ENCODE measurements around the gene BRAT1.
"Not testable (repeated sequence)": the region's sequence is repeated elsewhere in the genome, so short reads cannot be mapped to it uniquely, and the experiment has no call there.

The BRAT1 gene

DNA sequence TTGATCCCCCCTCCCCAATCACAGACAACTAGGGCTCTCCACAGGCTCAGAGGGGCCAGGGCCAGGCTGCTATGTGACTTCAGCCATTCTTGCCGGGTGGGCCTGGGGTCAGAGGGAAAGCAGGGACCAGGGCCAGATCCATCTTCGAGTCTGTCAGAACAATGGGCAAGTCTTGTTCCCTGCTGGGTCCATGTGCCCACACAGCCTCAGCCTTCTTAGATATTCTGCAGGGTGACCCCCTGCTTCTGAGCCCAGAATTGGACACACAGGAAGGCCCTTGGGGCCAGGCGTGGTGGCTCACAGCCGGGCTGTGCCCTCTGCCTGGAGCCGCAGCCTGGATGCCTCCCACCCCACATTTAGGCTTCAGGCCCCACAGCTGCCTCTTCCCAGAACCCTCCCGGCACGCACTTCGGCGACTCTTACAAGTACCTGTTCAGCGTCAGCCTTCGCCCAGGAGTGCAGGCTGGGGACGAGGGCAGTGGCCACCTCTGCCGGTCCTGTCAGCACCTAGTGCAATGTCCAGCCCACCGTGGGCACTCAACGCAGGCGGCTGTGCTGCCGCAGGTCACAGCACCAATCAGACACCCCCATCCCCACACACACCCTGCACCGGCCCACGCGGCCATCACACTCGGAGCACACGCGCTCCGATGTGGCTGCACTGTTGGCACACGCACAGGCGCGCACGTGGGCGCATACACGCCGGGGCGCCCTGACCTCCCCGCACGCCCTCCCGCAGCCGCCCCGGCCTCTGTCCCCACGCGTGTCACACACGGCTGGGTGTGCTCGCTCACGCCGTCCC, 24.1 kb downstream of the BRAT1 start:
- H3K4me3 ChIP-seq (ENCODE audit: low read depth, low read length); DNase-seq (ENCODE audit: low read depth): not testable (repeated sequence)

DNA sequence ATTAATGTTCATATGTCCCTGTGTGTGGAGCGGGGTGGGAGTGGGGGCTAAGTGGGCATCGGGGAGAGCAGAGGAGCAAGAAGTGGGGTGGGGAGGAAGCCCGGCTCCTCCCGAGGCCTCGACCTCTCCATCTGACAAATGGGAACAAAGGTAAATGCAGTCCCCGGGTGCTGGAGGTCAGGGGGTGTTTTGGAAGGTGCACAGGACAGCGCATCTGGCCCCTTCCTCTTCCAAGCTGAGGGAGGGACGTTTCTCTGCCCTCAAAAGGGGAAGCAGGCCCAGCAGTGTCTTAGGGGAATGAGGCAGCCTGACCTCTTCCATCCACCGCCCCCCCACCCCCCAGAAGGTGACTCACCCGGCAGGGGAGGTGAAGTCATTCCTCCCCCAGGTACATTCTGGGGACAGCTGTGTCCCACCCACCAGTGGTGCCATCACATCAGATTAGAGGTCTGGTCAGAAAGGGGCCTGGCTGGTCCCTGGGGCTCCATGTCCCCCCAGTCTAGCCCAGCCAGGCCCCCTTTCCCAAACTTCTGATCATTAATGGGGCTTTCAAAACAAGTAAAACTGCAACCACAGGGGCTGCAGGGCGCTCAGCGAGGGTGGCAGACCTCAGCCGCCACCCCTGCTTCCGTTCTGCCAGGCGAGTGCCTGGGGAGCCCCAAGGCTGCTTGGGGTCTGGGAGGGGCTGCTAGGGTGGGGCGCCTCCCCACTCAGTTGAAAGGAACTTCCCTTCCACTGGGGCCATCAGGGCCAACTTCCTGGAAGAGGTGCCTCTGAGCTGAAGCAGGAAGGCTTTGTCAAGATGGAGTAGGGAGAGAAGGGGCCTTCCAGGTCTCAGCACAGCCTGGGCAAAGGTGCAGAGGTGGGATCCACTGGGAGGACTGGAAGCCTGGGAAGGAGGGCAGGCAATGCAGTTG, 25.0 kb downstream of the BRAT1 start:
- no peak overlapping the region for H3K4me3 ChIP-seq (ENCODE audit: low read depth, low read length)
- TF ChIP-seq, protein P1, sequence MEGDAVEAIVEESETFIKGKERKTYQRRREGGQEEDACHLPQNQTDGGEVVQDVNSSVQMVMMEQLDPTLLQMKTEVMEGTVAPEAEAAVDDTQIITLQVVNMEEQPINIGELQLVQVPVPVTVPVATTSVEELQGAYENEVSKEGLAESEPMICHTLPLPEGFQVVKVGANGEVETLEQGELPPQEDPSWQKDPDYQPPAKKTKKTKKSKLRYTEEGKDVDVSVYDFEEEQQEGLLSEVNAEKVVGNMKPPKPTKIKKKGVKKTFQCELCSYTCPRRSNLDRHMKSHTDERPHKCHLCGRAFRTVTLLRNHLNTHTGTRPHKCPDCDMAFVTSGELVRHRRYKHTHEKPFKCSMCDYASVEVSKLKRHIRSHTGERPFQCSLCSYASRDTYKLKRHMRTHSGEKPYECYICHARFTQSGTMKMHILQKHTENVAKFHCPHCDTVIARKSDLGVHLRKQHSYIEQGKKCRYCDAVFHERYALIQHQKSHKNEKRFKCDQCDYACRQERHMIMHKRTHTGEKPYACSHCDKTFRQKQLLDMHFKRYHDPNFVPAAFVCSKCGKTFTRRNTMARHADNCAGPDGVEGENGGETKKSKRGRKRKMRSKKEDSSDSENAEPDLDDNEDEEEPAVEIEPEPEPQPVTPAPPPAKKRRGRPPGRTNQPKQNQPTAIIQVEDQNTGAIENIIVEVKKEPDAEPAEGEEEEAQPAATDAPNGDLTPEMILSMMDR (conservative IDR thresholded peaks at IDR 0.05; ENCODE audit: low read depth, low read length): no peak
- DNase-seq (ENCODE audit: low read depth): no peak

DNA sequence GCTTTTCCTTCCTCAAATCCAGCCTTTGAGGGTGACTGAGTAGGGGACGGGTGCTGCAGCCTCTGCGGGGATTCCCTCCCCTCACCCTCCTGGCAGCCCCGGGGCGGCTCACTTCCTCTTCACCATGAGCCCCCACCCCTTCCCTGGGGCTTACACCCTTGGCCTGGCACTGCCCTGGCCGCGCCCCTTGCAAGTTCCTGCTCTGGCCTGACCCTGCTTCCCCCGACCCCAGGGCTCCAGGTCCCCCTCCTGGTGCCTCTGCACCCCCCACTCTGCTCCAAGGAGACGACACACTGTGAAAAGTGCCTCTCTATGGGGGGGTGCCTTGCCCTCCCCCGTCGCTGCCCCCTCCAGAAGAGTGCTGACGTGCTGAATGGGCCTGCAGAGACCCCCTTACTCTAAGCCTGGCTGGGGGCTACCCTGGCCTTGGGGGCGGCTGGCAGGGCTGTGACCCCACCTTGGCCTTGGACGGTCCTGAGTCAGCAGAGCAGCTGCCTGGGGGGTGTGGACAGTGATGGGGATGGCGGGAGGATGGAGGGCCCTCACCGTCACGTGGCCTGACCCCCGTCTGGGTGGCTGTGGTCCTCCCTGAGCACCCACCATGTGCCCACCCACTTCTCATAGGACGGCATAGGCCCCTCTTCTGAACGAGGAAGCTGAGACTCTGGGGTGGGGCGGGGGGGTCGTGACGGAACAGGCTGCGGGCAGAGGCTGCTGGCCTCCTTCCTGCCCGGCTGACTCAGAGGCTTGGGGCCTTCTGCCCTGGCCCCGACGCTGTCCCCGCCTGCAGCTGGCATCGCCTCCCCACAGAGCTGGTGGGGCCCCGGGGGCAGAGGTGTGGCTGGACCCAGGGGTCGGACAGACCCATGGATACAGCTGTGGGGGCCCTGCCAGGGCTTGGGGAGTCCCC, 25.9 kb downstream of the BRAT1 start:
- H3K4me3 ChIP-seq (ENCODE audit: low read depth, low read length): no peak overlapping the region
- TF ChIP-seq, protein P1 (conservative IDR thresholded peaks at IDR 0.05; ENCODE audit: low read depth, low read length): no peak
- DNase-seq (ENCODE audit: low read depth): no peak

DNA sequence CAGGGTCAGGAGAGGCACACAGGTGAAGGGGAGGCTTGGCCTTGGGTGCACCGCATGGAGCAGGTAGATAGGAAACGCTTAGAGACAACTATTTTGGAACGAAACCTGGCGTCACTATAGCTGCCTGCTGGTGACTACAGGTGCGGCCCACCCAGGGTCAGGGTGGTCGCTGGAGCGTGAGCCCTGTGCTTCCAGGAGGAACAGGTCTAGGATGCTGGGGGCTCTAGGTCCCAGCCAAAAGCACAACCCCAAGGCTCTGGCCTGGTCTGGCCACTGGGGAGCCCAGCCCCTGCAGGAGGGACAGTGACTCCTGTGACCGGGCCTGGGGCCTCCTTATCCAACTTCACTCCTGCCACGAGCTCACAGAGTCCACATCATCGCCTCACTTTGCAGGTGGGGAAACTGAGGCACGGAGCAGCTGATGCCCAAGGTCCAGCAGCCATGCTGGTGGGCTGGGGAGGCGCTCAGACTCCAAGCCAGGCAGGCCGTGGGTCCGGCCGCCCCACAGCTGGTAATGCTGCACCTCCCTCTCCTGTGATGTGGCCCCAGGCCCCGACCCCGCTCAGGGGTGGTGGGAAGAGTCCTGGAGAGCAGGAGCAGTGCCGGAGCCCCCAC, 26.7 kb downstream of the BRAT1 start:
- TF ChIP-seq, protein P1 (conservative IDR thresholded peaks at IDR 0.05; ENCODE audit: low read depth, low read length): no peak
- DNase-seq (ENCODE audit: low read depth): no peak
- no peak overlapping the region for H3K4me3 ChIP-seq (ENCODE audit: low read depth, low read length)

DNA sequence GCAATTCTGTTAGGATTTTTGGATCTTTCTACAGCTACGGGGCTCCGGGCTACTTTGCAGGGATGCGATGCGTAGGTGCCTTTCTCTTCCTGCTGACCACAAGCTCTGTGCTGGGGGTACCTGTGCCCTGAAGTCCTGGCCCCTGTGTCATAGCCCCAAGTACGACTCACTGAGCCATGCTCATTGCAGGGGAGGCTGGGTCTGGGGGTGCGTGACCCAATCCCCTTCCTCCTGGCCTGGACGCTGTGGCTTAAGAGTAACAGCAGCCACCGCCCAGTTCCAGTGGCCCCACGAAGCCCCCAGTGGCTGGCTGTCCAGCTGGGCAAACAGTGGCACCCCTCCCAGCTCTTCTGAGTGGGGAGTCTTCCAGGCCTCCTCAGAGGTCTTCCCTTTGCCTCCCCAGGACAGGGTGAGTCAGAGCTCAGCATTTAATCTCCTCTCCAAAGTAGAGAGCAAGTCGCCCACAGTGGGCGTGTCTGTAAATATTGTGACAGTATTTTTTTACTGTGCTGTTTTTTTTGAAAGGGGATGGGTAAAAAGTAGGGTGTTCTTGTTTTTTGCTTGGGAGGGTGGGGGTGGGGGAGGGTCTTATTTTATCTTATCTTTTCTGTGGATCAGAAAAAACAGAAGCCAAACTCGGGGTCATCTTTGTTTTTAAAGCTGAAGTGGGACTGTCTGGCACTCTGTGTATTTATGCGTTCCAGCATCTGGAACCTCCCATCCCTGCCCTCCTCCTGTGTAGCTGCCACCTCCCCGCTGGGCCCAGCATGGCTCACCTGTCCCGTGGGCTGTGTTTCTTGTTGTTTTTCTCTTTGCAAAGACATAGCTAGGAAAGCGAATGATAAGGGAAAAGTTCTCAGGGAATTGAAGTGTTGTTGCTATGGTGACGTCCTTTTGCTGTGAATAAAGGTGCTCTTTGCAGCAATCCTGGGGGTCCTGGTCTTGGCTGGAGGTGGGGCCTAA, 27.5 kb downstream of the BRAT1 start:
- no peak overlapping the region for H3K4me3 ChIP-seq (ENCODE audit: low read depth, low read length)
- DNase-seq (ENCODE audit: low read depth): peak; percentile 65
- TF ChIP-seq, protein P1 (conservative IDR thresholded peaks at IDR 0.05; ENCODE audit: low read depth, low read length): no peak

DNA sequence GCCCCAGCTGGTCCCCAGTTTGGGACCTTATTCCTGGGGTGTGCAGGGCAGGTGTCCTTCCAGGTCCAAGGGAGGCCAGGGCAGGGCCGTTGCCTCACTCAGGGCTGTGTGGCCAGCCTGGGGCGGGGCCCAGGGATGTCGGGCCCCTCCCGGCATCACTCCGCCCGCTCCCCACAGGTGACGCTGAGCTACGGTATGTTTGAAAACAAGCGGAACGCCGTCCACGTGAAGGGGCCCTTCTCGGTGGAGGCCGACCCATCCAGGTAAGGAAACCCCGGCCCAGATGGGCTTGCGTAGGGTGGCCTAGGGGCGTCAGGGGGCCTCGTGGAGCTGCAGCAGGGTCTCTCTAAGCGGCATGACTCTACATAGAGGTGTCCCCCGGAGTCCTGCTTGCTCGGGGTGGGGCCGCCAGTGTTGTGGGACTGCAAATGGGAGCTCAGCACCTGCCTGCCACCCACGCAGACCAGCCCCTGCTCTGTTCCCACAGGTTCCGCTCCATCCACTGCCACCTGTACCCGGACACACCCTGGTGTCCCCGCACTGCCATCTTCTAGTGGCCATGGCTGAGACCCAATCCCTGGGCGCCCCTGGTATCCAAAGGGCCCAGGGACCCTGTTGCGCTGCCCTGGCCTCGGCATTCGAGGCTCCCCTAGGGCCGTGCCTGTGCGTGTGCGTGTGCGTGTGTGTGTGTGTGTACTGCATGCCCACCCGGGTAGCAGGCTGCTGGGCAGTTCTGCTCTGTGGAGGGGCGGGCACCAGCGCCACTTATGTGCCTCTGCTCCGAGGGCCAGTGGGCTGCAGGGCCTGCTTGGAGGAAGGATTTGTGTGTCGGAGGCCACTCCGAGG, 28.4 kb downstream of the BRAT1 start:
- H3K4me3 ChIP-seq (ENCODE audit: low read depth, low read length): no peak overlapping the region
- TF ChIP-seq, protein P1 (conservative IDR thresholded peaks at IDR 0.05; ENCODE audit: low read depth, low read length): no peak
- DNase-seq (ENCODE audit: low read depth): no peak

Data from choroid plexus epithelial cell (primary cell).